ENCODE measurements around the gene TMEM131L.

- TF ChIP-seq, protein P1, sequence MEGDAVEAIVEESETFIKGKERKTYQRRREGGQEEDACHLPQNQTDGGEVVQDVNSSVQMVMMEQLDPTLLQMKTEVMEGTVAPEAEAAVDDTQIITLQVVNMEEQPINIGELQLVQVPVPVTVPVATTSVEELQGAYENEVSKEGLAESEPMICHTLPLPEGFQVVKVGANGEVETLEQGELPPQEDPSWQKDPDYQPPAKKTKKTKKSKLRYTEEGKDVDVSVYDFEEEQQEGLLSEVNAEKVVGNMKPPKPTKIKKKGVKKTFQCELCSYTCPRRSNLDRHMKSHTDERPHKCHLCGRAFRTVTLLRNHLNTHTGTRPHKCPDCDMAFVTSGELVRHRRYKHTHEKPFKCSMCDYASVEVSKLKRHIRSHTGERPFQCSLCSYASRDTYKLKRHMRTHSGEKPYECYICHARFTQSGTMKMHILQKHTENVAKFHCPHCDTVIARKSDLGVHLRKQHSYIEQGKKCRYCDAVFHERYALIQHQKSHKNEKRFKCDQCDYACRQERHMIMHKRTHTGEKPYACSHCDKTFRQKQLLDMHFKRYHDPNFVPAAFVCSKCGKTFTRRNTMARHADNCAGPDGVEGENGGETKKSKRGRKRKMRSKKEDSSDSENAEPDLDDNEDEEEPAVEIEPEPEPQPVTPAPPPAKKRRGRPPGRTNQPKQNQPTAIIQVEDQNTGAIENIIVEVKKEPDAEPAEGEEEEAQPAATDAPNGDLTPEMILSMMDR (IDR thresholded peaks at IDR 0.05 in 2 of 3, conservative IDR thresholded peaks at IDR 0.05 in 1 of 3; ENCODE audit: borderline replicate concordance in 1 of 3, insufficient read depth in 1 of 3, low read depth in 2 of 3, low read length in 2 of 3) = 0 out of 6 replicates have a peak, but pooled peaks of 1 of the 3 experiments have one; percentile 11
- TF ChIP-seq POLR2A (IDR thresholded peaks at IDR 0.05; ENCODE audit: borderline replicate concordance, extremely low read depth, insufficient read depth, insufficient read length) = no peak
- TF ChIP-seq, protein P2, sequence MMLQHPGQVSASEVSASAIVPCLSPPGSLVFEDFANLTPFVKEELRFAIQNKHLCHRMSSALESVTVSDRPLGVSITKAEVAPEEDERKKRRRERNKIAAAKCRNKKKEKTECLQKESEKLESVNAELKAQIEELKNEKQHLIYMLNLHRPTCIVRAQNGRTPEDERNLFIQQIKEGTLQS (IDR thresholded peaks at IDR 0.05) = no peak
- no peak for TF ChIP-seq EZH2 (IDR thresholded peaks at IDR 0.05)
- TF ChIP-seq, protein P3, sequence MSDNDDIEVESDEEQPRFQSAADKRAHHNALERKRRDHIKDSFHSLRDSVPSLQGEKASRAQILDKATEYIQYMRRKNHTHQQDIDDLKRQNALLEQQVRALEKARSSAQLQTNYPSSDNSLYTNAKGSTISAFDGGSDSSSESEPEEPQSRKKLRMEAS (IDR thresholded peaks at IDR 0.05) = no peak
- TF ChIP-seq YY1 (IDR thresholded peaks at IDR 0.05; ENCODE audit: extremely low read depth, insufficient replicate concordance, low read depth, low read length) = no peak
Measured at GRCh38 chr4:153535772-153536513, 69.8 kb downstream of the TMEM131L start.
